ENCODE measurements around the gene AKTIP.

DNA sequence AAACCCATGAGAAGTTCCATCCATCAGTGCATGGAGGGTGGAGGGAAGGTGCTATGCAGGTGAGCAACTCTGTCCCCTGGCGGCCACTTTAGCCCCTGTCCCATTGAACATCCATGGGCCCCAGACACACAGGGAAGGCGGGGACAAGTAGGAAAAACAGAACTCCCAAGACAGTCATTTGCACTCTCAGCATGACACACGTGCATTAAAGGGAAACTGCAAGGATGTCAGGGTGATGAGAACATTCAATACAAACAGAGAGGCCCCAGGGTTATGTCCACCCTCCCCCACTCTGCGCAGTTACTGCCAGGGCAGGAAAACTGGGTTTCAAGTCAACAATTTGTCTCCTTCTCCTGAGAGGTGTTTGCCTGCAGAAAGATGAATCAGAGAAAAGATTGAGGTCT lies 44.0 kb upstream of the AKTIP start:
- TF ChIP-seq ZNF445 (CRISPR knock-in tag; IDR thresholded peaks at IDR 0.05; ENCODE audit: low read depth): no peak
- no peak for TF ChIP-seq MAZ (CRISPR knock-in tag; conservative IDR thresholded peaks at IDR 0.05 in 1 of 2, IDR thresholded peaks at IDR 0.05 in 1 of 2)
- TF ChIP-seq HNRNPLL (IDR thresholded peaks at IDR 0.05; ENCODE audit: low read depth, low read length, poor library complexity, severe bottlenecking): no peak
- no peak for TF ChIP-seq SMAD3 (CRISPR knock-in tag; conservative IDR thresholded peaks at IDR 0.05)
- TF ChIP-seq SMARCA4 (IDR thresholded peaks at IDR 0.05): no peak
- no peak for TF ChIP-seq ZNF232 (CRISPR knock-in tag; IDR thresholded peaks at IDR 0.05)
- TF ChIP-seq, protein P1, sequence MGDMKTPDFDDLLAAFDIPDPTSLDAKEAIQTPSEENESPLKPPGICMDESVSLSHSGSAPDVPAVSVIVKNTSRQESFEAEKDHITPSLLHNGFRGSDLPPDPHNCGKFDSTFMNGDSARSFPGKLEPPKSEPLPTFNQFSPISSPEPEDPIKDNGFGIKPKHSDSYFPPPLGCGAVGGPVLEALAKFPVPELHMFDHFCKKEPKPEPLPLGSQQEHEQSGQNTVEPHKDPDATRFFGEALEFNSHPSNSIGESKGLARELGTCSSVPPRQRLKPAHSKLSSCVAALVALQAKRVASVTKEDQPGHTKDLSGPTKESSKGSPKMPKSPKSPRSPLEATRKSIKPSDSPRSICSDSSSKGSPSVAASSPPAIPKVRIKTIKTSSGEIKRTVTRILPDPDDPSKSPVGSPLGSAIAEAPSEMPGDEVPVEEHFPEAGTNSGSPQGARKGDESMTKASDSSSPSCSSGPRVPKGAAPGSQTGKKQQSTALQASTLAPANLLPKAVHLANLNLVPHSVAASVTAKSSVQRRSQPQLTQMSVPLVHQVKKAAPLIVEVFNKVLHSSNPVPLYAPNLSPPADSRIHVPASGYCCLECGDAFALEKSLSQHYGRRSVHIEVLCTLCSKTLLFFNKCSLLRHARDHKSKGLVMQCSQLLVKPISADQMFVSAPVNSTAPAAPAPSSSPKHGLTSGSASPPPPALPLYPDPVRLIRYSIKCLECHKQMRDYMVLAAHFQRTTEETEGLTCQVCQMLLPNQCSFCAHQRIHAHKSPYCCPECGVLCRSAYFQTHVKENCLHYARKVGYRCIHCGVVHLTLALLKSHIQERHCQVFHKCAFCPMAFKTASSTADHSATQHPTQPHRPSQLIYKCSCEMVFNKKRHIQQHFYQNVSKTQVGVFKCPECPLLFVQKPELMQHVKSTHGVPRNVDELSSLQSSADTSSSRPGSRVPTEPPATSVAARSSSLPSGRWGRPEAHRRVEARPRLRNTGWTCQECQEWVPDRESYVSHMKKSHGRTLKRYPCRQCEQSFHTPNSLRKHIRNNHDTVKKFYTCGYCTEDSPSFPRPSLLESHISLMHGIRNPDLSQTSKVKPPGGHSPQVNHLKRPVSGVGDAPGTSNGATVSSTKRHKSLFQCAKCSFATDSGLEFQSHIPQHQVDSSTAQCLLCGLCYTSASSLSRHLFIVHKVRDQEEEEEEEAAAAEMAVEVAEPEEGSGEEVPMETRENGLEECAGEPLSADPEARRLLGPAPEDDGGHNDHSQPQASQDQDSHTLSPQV (IDR thresholded peaks at IDR 0.05): no peak
